Brain microvascular endothelial cell (primary cell): ENCODE measurements around the gene TLE2.

ENCODE experiments used
- DNase-seq: peaks from one replicate; pipeline ENCODE4 v3.0.0-alpha.2; 2020
- H3K27ac ChIP-seq: fragments of 250-450 bp; sonication (Bioruptor Pico); 2 replicates; pipeline ENCODE4 v1.5.1; 2020; ENCODE audit warnings: mild to moderate bottlenecking, moderate library complexity
- H3K27me3 ChIP-seq: fragments of 250-450 bp; sonication (Bioruptor Pico); replicated peaks from 2 replicates; pipeline ENCODE4 v1.5.1; 2020; ENCODE audit warnings: mild to moderate bottlenecking
- H3K36me3 ChIP-seq: fragments of 250-450 bp; sonication (Bioruptor Pico); replicated peaks from 2 replicates; pipeline ENCODE4 v1.5.1; 2020; ENCODE audit warnings: mild to moderate bottlenecking
- H3K4me3 ChIP-seq: 2 replicates; pipeline ENCODE4 v1.5.1; 2011; ENCODE audit warnings: low read depth, mild to moderate bottlenecking, control low read depth, low read length, moderate library complexity
- CTCF ChIP-seq: IDR thresholded peaks from 2 replicates; pipeline ENCODE4 v1.5.1; 2011; ENCODE audit warnings: low read depth, mild to moderate bottlenecking, moderate library complexity, low read length, control low read depth, inconsistent platforms; ENCODE audit errors: missing control alignments
- in situ Hi-C: cut with HindIII; loops from 2 replicates; pipeline ENCODE4 v1.10.0; 2017; ENCODE audit warnings: low sequenced_read_pairs, low pct_ligation_motif_present

The TLE2 gene

GRCh38 chr19:3024870-3025548 is 4.1 kb downstream of the TLE2 start:
- Histone ChIP-seq H3K27me3 (peaks cover 47% of the 10 kb centered on the region), H3K27ac (no peak overlapping the region), H3K4me3 (no peak overlapping the region), H3K36me3 (no peaks in the 10 kb centered on the region)
- in situ Hi-C loops, result no loop called here
- no peak for DNase-seq
- TF ChIP-seq CTCF, result no peak

GRCh38 chr19:3024509-3024869 is 4.6 kb downstream of the TLE2 start:
- Histone ChIP-seq H3K36me3 (no peaks in the 10 kb centered on the region), H3K27ac (no peak overlapping the region), H3K4me3 (no peak overlapping the region), H3K27me3 (peaks cover 42% of the 10 kb centered on the region)
- TF ChIP-seq CTCF, result no peak
- no peak for DNase-seq
- in situ Hi-C loops, result no loop called here

- in situ Hi-C loops, result no loop called here
- H3K36me3 ChIP-seq, result no peaks in the 10 kb centered on the region
- H3K27me3 ChIP-seq, result peaks cover 9% of the 10 kb centered on the region
- H3K27ac ChIP-seq, result no peak overlapping the region
- H3K4me3 ChIP-seq, result no peak overlapping the region
- DNase-seq, result no peak
- TF ChIP-seq CTCF, result no peak
Measured at GRCh38 chr19:3020321-3020960, 8.6 kb downstream of the TLE2 start.

- TF ChIP-seq CTCF, result no peak
- no peaks in the 10 kb centered on the region for H3K27me3 ChIP-seq
- in situ Hi-C loops, result no loop called here
Measured at GRCh38 chr19:3019211-3019854, 9.7 kb downstream of the TLE2 start.

GRCh38 chr19:3017923-3018322 is 11.2 kb downstream of the TLE2 start:
- DNase-seq, result no peak
- peaks cover 1% of the 10 kb centered on the region for H3K27me3 ChIP-seq
- in situ Hi-C loops, result no loop called here
- H3K4me3 ChIP-seq, result no peak overlapping the region
- no peaks in the 10 kb centered on the region for H3K36me3 ChIP-seq
- no peak overlapping the region for H3K27ac ChIP-seq
- no peak for TF ChIP-seq CTCF

More at GRCh38 chr19:3019211-3019854, 9.7 kb downstream of the TLE2 start:
- no peak overlapping the region for H3K27ac ChIP-seq
- no peak for DNase-seq
- H3K4me3 ChIP-seq, result no peak overlapping the region
- H3K36me3 ChIP-seq, result no peaks in the 10 kb centered on the region
